Esophagus squamous epithelium (tissue), 4 donors: ENCODE data around the gene ARHGAP30.

Experiments used
- POLR2A ChIP-seq, 4 donors: fragments of 450-650 bp; IDR thresholded peaks; one replicate each; pipeline ENCODE4 v1.6.1; 2017; ENCODE audit warnings: antibody characterized with exemption in 4 of 4, mild to moderate bottlenecking in 4 of 4, moderate library complexity in 3 of 4
- TF ChIP-seq, protein P1 (sequence below), 6 experiments: fragments of 450-650 bp in 4 of 6; fragments of 200-600 bp in 2 of 6; sonication (generic) in 2 of 6; IDR thresholded peaks; one replicate each; pipeline ENCODE4 v1.5.1; 2016 to 2019; ENCODE audit warnings: antibody characterized with exemption in 6 of 6, mild to moderate bottlenecking in 4 of 6, moderate library complexity in 4 of 6

DNA sequence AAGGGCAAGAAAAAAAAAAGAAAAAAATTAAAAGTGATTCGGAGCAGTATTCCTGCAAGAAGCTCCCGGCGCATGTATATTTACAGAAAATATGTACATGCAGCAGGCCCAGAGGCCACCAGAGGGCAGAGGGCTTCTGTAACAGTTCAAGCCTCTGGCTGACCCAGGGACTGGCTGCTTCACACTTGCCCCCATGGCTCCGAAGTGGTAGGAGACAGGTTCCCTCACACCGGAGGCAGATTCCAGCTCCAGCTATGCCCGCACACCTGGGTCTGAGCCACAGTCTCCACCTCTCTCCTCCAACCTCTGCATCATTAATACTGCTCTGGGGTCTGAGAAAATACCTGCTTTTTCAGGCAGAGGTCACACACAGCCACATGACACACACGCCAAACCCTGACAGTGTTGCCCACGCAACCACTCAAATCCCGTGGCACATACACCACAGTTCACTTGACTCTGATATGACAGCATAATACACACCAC, 2.2 kb upstream of the ARHGAP30 start:
- no peak for TF ChIP-seq POLR2A (IDR thresholded peaks at IDR 0.05)
- TF ChIP-seq, protein P1, sequence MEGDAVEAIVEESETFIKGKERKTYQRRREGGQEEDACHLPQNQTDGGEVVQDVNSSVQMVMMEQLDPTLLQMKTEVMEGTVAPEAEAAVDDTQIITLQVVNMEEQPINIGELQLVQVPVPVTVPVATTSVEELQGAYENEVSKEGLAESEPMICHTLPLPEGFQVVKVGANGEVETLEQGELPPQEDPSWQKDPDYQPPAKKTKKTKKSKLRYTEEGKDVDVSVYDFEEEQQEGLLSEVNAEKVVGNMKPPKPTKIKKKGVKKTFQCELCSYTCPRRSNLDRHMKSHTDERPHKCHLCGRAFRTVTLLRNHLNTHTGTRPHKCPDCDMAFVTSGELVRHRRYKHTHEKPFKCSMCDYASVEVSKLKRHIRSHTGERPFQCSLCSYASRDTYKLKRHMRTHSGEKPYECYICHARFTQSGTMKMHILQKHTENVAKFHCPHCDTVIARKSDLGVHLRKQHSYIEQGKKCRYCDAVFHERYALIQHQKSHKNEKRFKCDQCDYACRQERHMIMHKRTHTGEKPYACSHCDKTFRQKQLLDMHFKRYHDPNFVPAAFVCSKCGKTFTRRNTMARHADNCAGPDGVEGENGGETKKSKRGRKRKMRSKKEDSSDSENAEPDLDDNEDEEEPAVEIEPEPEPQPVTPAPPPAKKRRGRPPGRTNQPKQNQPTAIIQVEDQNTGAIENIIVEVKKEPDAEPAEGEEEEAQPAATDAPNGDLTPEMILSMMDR (IDR thresholded peaks at IDR 0.05) = peak; percentile 20 to 70 (median 58)
